ENCODE results near the gene SIGLEC5.

The SIGLEC5 gene

DNA sequence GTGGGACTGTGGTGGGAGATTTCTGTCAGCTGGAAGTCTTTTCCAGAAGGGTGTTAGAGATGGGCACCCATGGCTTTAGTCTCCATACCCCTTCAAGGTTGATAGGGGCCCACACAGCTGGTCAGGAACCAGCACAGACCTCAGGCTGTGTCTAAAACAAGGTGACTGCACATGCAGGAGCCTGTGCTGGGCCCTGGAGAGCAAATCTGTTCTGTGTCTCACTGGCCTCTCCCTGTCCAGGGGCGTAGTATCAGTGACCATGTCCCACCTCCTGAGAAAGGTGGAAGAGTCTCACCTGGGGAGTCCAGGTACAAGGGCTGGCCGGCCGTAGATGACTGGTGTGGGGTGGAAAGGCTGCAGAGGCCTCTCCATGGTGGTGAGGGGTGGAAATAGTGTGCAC lies 39.8 kb downstream of the SIGLEC5 start:
- in situ Hi-C loops (cut with MboI; ENCODE audit: low sequenced_read_pairs), result no loop called here

DNA sequence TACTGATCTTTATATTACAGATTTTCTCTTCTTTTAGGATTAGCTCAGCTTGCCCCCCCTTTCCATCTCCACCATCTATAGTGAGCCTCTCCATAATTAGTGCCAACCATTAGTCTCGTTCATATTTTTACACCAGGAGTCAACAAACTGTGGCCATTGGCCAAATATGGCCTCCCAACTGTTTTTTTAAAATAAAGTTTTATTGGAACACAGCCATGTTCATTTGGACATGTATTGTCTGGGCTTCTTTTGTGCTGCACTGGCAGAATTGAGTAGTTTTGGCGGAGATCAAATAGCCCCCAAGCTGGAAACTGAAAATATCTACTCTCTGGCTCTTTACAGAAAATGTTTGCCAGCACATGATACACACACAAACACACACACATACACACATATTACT lies 40.7 kb downstream of the SIGLEC5 start:
- in situ Hi-C loops (cut with MboI; ENCODE audit: low sequenced_read_pairs), result no loop called here

- in situ Hi-C loops (cut with MboI; ENCODE audit: low sequenced_read_pairs), result no loop called here
Observed at GRCh38 chr19:51587264-51588191, 42.7 kb downstream of the SIGLEC5 start.

DNA sequence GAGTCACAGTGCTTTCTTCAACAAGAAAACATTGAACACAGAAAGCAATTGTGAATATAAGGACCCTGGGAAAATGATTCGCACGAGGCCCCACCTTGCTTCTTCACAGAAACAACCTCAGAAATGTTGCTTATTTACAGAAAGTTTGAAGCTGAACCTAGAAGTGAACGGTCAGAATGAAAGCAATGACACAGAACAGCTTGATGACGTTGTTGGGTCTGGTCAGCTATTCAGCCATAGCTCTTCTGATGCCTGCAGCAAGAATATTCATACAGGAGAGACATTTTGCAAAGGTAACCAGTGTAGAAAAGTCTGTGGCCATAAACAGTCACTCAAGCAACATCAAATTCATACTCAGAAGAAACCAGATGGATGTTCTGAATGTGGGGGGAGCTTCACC lies 43.4 kb downstream of the SIGLEC5 start:
- in situ Hi-C loops (cut with MboI; ENCODE audit: low sequenced_read_pairs), result no loop called here

- in situ Hi-C loops (cut with MboI; ENCODE audit: low sequenced_read_pairs), result no loop called here
Observed at GRCh38 chr19:51586103-51586728, 44.0 kb downstream of the SIGLEC5 start.

GRCh38 chr19:51576850-51577249 lies 53.4 kb downstream of the SIGLEC5 start:
- in situ Hi-C loops (cut with MboI; ENCODE audit: low sequenced_read_pairs), result no loop called here

DNA sequence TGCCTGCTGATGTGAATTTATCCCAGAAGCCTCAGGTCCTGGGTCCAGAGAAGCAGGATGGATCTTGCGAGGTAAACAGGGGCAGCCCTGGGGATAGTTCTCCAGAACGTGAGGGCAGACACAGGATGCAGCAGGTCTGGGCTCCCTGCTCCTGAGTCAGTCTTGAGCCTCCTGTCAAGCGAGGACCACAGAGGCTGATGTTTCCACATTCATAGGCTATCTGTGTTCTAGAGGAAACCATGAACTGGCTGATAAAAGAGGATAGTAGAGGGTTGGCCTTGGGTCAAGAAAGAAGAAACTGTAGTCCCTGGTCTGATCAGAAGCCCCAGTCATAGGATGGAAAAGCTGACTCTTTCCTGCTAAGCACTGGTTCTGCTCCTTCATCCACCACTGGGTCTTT lies 56.9 kb downstream of the SIGLEC5 start:
- in situ Hi-C loops (cut with MboI; ENCODE audit: low sequenced_read_pairs), result no loop called here

DNA sequence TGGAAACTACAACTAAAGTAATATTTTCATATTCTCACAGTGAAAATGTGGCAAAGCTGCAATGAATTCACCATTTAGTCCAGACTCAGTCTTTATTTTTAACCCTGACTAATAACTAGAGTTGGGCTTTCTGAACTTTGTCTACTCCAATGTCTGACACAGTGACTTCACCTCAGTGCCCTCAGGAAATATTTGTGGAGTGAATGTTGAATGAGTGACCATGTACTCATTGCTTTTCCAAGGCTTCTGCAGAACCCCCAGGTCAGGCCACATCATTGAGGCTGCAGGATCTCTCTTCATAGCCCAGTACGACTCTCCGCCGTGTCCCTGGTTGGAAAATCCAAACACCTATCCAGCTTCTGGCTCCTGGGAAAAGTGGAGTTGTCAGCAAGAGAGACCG lies 57.3 kb downstream of the SIGLEC5 start:
- in situ Hi-C loops (cut with MboI; ENCODE audit: low sequenced_read_pairs), result no loop called here

DNA sequence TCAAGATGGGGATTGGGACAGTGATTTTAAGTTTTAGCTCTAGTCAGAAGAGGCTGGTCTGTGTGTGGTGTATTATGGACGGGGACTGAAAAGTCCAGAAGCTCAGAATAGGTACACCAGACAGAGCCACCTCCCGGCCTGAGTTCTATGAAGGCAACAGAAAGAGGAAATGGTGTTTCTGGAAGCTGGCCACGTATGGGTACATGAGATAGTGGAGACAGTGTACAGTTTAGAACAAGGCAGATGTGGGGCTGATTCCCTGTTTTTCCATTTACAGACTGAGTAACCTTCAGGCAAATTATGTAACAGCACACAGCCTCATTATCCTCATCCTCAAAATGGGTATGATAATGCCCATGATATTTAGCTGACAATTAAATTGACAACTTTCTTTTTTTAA lies 57.8 kb downstream of the SIGLEC5 start:
- in situ Hi-C loops (cut with MboI; ENCODE audit: low sequenced_read_pairs), result no loop called here

DNA sequence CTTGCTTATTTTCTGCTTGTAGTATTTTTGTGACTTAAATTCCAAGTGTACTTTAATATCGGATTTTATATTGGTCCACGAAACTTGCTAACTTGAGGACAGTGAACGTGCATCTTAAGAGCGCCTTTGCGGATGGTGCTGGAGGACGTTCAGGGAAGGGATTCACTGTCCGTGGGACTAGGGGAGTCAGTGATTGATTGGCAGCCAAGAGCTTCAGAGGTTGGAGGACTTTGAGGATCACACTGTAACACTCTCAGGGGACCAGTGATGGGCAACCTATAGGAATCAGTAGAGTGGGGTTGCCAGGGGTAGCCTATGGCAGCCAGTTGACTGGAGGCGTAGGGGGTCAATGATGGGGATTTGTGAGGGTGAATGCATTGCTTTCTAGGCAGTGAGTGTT lies 58.6 kb downstream of the SIGLEC5 start:
- in situ Hi-C loops (cut with MboI; ENCODE audit: low sequenced_read_pairs), result no loop called here

GRCh38 chr19:51570962-51571575 lies 59.1 kb downstream of the SIGLEC5 start, which contains the start of gene ZNF175:
Gene ZNF175 (plus strand): TSS chr19:51571283. CDS start chr19:51573330, 2,047 bp downstream.
- in situ Hi-C loops (cut with MboI; ENCODE audit: low sequenced_read_pairs), result no loop called here

DNA sequence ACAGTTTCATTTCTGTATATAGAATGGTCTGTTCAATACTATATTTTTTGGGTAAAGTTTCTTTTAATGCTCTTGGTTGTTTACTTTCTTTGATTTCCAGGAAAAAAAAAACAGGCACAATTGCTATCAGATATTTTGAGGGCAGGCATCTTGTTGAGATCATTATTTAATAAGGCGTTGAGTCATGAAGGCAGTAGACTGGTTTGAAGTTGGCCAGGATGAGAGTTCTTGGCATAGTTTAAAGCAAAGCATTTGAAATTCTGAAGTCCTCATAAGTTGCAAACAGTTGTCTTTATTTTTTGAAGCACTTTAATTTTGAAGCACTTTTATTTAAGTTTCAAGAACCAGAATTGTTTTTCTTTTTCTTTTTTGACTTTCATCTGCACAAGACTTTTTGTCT lies 61.7 kb downstream of the SIGLEC5 start:
- in situ Hi-C loops (cut with MboI; ENCODE audit: low sequenced_read_pairs), result no loop called here

GRCh38 chr19:51567583-51567982 lies 62.6 kb downstream of the SIGLEC5 start:
- in situ Hi-C loops (cut with MboI; ENCODE audit: low sequenced_read_pairs), result no loop called here

DNA sequence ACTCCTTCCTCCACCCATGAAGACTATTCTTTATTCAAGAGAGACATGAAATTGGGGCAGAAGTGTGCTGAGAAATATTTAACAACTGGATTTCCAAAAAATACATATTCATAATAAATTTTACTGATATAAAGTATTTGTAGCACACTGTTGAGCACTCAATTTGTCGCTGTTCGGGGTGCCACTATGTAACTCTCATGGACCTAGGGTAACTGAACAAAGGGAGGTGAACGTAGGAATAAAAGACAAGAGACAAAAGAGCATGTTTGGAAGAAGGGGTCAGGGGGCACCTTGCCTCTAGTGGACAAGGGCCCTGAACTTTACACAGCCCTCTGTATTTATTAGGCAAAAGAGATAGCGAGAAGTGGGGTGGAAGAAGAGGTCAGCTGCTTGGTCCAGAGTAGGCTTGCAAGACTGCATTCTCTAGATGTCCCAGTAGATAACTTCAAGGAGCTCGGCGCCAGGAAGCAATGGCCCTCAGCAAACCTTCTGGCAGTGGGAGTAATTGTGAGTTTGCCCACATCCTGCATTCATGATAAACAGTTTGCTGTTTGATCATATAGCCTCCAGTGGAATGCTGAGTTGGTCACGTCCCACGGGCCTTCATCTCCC lies 63.6 kb downstream of the SIGLEC5 start:
- in situ Hi-C loops (cut with MboI; ENCODE audit: low sequenced_read_pairs), result no loop called here

GRCh38 chr19:51565583-51565982 lies 64.6 kb downstream of the SIGLEC5 start:
- in situ Hi-C loops (cut with MboI; ENCODE audit: low sequenced_read_pairs), result no loop called here

DNA sequence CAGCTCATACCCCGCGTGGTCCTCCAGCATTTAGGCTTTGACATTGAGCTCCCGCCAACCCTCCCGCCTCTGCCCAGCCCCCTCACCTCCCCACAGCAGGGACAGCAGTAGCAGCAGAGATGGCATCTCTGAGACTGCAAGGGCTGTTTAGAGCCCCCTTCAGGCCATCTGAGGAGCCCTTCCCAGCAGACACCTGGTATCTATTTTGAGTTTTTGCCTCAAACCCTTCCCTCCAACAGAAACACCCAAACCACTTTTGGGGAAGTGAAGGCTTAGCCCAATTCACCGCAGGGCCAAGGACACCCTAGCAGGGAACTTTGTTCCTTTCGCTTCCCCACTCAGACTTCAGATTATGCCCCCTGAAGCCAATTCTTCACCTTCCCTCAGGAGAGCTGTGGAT lies 65.4 kb downstream of the SIGLEC5 start:
- in situ Hi-C loops (cut with MboI; ENCODE audit: low sequenced_read_pairs), result no loop called here
